SU-DHL-6 (cell line): ENCODE data around the gene EFNB2.

Source experiments
- H2AFZ ChIP-seq: fragments of 200-600 bp; sonication (generic); 2 replicates; pipeline ENCODE4 v1.6.1; 2014; ENCODE audit warnings: low read depth, mild to moderate bottlenecking, moderate library complexity, mixed read lengths, antibody characterized with exemption, low read length; ENCODE audit not compliant: severe bottlenecking
- H3F3A ChIP-seq: fragments of 200-600 bp; shearing (Covaris generic); 2 replicates; pipeline ENCODE4 v1.6.0; 2016; ENCODE audit warnings: antibody characterized with exemption, mild to moderate bottlenecking; ENCODE audit not compliant: insufficient read depth
- H3K27ac ChIP-seq: fragments of 200-600 bp; sonication (generic); 2 replicates; pipeline ENCODE4 v1.5.1; 2016; ENCODE audit warnings: low read depth, mild to moderate bottlenecking, low read length, moderate library complexity, mixed read lengths
- H3K27me3 ChIP-seq: fragments of 200-600 bp; sonication (generic), shearing (Covaris generic); 2 replicates; pipeline ENCODE4 v1.6.0; 2014; ENCODE audit warnings: mild to moderate bottlenecking, low read length
- H3K36me3 ChIP-seq: fragments of 200-600 bp; sonication (generic); 2 replicates; pipeline ENCODE4 v1.6.1; 2014; ENCODE audit warnings: mild to moderate bottlenecking, low read length, mixed read lengths
- H3K4me2 ChIP-seq: fragments of 300-600, 200-600 bp; shearing (Covaris generic), sonication (generic); 2 replicates; pipeline ENCODE4 v1.6.0; 2014; ENCODE audit warnings: low read length, low read depth, mild to moderate bottlenecking; ENCODE audit not compliant: poor library complexity, severe bottlenecking
- H3K4me3 ChIP-seq: fragments of 200-600 bp; sonication (generic); 2 replicates; pipeline ENCODE4 v1.5.1; 2014; ENCODE audit warnings: antibody characterized with exemption, low read length, mild to moderate bottlenecking, mixed read lengths; ENCODE audit not compliant: insufficient read depth, poor library complexity, severe bottlenecking
- H3K79me2 ChIP-seq: fragments of 200-600 bp; sonication (generic); 2 replicates; pipeline ENCODE4 v1.6.1; 2014; ENCODE audit warnings: mild to moderate bottlenecking, low read length, moderate library complexity; ENCODE audit not compliant: insufficient read depth
- H3K9ac ChIP-seq: fragments of 200-600 bp; sonication (generic); 2 replicates; pipeline ENCODE4 v1.7.0; 2014; ENCODE audit warnings: mild to moderate bottlenecking, low read length
- H3K9me2 ChIP-seq: fragments of 200-600 bp; sonication (generic); replicated peaks from 2 replicates; pipeline ENCODE4 v1.6.1; 2014; ENCODE audit warnings: low read length; ENCODE audit not compliant: insufficient read depth
- H3K9me3 ChIP-seq: fragments of 200-600 bp; sonication (generic); 2 replicates; pipeline ENCODE4 v1.6.1; 2014; ENCODE audit warnings: low read length, mixed read lengths; ENCODE audit not compliant: insufficient read depth
- H4K20me1 ChIP-seq: fragments of 200-600 bp; sonication (generic); 2 replicates; pipeline ENCODE4 v1.6.1; 2014; ENCODE audit warnings: low read depth, mild to moderate bottlenecking, antibody characterized with exemption, low read length, moderate library complexity, mixed read lengths
- CTCF ChIP-seq: fragments of 200-600 bp; sonication (generic); IDR thresholded peaks from one replicate; pipeline ENCODE4 v1.5.1; 2017; ENCODE audit warnings: antibody characterized with exemption, mild to moderate bottlenecking, low read length, moderate library complexity; ENCODE audit not compliant: insufficient read depth, poor library complexity, severe bottlenecking
- EZH2phosphoT487 ChIP-seq: fragments of 200-600 bp; sonication (generic), shearing (Covaris generic); conservative IDR thresholded peaks from 2 replicates; pipeline ENCODE4 v1.6.1; 2018; ENCODE audit warnings: mild to moderate bottlenecking, antibody characterized with exemption, low read length, moderate library complexity, mixed read lengths

The EFNB2 gene

GRCh38 chr13:106527445-106527801, 8.0 kb downstream of the EFNB2 start:
- Histone ChIP-seq H2AFZ (no peak overlapping the region), H3K4me2 (no peak overlapping the region), H4K20me1 (no peaks in the 10 kb centered on the region), H3K79me2 (no peaks in the 10 kb centered on the region), H3F3A (no peaks in the 10 kb centered on the region), H3K4me3 (no peak overlapping the region), H3K27ac (no peak overlapping the region), H3K9me3 (no peaks in the 10 kb centered on the region), H3K9ac (no peak overlapping the region), H3K9me2 (no peaks in the 10 kb centered on the region), H3K36me3 (no peaks in the 10 kb centered on the region), H3K27me3 (no peaks in the 10 kb centered on the region)
- TF ChIP-seq CTCF, result no peak
- TF ChIP-seq EZH2phosphoT487, result no peak

GRCh38 chr13:106526738-106527444, 8.6 kb downstream of the EFNB2 start:
- Histone ChIP-seq H2AFZ (no peak overlapping the region), H3K27ac (no peak overlapping the region), H3K9me2 (no peaks in the 10 kb centered on the region), H3K9ac (no peak overlapping the region), H3K79me2 (no peaks in the 10 kb centered on the region), H4K20me1 (no peaks in the 10 kb centered on the region), H3K9me3 (no peaks in the 10 kb centered on the region), H3K4me3 (no peak overlapping the region), H3F3A (no peaks in the 10 kb centered on the region), H3K4me2 (no peak overlapping the region), H3K27me3 (no peaks in the 10 kb centered on the region), H3K36me3 (no peaks in the 10 kb centered on the region)
- TF ChIP-seq EZH2phosphoT487 (no peak), CTCF (no peak)

GRCh38 chr13:106525865-106526264, 9.6 kb downstream of the EFNB2 start:
- H3K9me2 ChIP-seq, result no peaks in the 10 kb centered on the region
- no peak overlapping the region for H3K4me2 ChIP-seq
- H3F3A ChIP-seq, result no peaks in the 10 kb centered on the region
- H3K27ac ChIP-seq, result no peak overlapping the region
- H3K27me3 ChIP-seq, result no peaks in the 10 kb centered on the region
- no peak overlapping the region for H2AFZ ChIP-seq
- H3K36me3 ChIP-seq, result no peaks in the 10 kb centered on the region
- no peaks in the 10 kb centered on the region for H3K9me3 ChIP-seq
- no peak overlapping the region for H3K4me3 ChIP-seq
- no peak for TF ChIP-seq CTCF
- no peak for TF ChIP-seq EZH2phosphoT487
- H4K20me1 ChIP-seq, result no peaks in the 10 kb centered on the region
- H3K9ac ChIP-seq, result no peak overlapping the region
- no peaks in the 10 kb centered on the region for H3K79me2 ChIP-seq
